GM21381 (cell line): ENCODE measurements around the gene USP7.
"Not testable (repeated sequence)": the region's sequence is repeated elsewhere in the genome, so short reads cannot be mapped to it uniquely, and the experiment has no call there.

ENCODE experiments used
- ATAC-seq: cut with Tn5 transposase; IDR thresholded peaks from one replicate; pipeline ENCODE4 v1.9.1; 2021; ENCODE audit warnings: mild to moderate bottlenecking, moderate library complexity; ENCODE audit not compliant: unreplicated experiment

USP7 gene

DNA sequence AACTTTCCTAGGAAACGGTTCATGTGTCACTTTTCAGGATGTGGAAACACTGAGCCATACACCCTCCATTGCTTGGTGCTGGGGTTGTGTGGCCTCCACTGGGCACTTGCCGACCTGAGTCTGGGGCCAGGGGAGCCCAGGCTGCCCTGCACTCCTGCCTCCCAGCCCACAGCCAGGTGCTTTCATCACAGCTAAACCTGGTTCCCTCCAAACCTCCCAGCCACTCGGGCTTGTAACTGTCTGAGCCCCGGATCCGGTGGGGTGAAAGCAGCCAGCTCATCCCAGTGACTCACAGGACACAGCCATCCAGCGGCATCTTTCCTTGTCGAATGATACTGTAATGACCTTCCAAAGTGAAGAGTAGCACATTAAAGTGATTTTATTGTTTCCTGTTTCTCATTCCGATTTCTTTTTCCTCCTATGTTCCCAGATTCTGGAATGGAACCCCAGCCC lies 114.7 kb downstream of the USP7 start:
- no peak for ATAC-seq

GRCh38 chr16:8848231-8848938 lies 115.3 kb downstream of the USP7 start:
- no peak for ATAC-seq

- ATAC-seq: no peak
These were observed 116.1 kb downstream of the USP7 start for GRCh38 chr16:8847623-8848022.

DNA sequence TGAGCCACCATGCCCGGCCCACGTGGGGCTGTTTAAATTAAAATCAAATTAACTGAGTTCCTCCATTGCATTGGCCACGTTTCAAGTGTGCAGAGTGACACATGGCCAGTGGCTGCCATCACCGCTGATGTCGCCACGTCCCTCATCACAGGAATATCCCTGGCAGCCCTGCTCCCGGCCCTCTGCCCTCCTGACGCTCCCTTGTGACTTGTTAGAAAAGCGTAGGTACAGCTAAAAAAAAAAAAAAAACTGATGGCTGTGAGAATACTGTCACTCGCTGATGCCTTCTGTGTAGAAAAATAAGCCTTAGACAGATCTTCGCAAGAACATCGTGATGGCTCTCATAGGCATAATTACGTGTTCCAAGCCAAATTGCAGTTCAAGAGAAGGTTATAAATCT lies 116.6 kb downstream of the USP7 start:
- ATAC-seq: no peak

- no peak for ATAC-seq
These were observed 117.2 kb downstream of the USP7 start for GRCh38 chr16:8846401-8846932.

- ATAC-seq: no peak
These were observed 117.9 kb downstream of the USP7 start for GRCh38 chr16:8845699-8846298.

DNA sequence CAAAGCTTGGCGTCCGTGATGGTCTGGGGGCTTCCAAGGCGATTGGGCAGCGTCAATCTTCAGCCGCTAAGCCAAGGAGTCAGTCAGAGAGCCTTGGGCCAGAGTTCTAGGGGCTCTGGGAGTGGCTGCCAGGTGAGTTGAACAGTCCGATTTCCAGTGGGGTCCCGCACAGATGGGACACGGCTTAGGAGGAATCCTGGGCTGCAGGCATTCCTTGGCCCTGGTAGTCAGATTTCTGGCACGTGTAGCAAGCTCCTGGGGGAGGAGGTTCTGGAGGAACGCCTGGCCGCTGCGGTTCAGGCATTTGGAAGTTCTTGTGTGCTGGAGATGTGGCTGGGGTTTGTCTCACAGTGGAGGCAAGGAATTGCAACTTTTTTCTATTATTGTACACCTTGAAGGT lies 120.4 kb downstream of the USP7 start:
- not testable (repeated sequence) for ATAC-seq
